GM19324 (cell line): ENCODE results near the gene CCS.
"Not testable (repeated sequence)": the region's sequence is repeated elsewhere in the genome, so short reads cannot be mapped to it uniquely, and the experiment has no call there.

ENCODE experiments used
- ATAC-seq: cut with Tn5 transposase; IDR thresholded peaks from one replicate; pipeline ENCODE4 v1.9.1; 2021; ENCODE audit warnings: mild to moderate bottlenecking, moderate library complexity; ENCODE audit not compliant: unreplicated experiment, low FRiP score

The CCS gene

GRCh38 chr11:66592457-66593302, at the start of gene CCS, which contains the start of gene CCDC87:
CCS (plus strand) TSS chr11:66593185; CDS start chr11:66593262, 77 bp downstream.
CCDC87 (minus strand) TSS chr11:66593063; CDS start chr11:66593015, 48 bp downstream.
- ATAC-seq = peak; percentile 96

GRCh38 chr11:66543263-66544107, 49.5 kb upstream of the CCS start:
- ATAC-seq = no peak

GRCh38 chr11:66544952-66545351, 48.0 kb upstream of the CCS start:
- not testable (repeated sequence) for ATAC-seq

GRCh38 chr11:66545701-66546367, 47.2 kb upstream of the CCS start, which contains the start of gene ZDHHC24:
ZDHHC24 (minus strand) TSS chr11:66546048; CDS start chr11:66546003, 45 bp downstream.
- ATAC-seq = peak; percentile 90

- no peak for ATAC-seq
Observed at GRCh38 chr11:66546368-66546965, 46.5 kb upstream of the CCS start, which contains the start of gene ACTN3. ACTN3 (plus strand) TSS chr11:66546903; CDS start chr11:66546938, 35 bp downstream.

- no peak for ATAC-seq
Observed at GRCh38 chr11:66546966-66547661, 45.9 kb upstream of the CCS start.

- ATAC-seq = no peak
Observed at GRCh38 chr11:66547662-66548009, 45.3 kb upstream of the CCS start.

GRCh38 chr11:66548041-66548440, 44.9 kb upstream of the CCS start:
- no peak for ATAC-seq

- ATAC-seq = no peak
Observed at GRCh38 chr11:66548774-66549630, 44.0 kb upstream of the CCS start.

GRCh38 chr11:66549696-66550095, 43.3 kb upstream of the CCS start:
- ATAC-seq = no peak

GRCh38 chr11:66550887-66551286, 42.1 kb upstream of the CCS start:
- ATAC-seq = no peak

GRCh38 chr11:66554602-66555001, 38.4 kb upstream of the CCS start:
- ATAC-seq = no peak

- ATAC-seq = no peak
Observed at GRCh38 chr11:66555416-66555815, 37.6 kb upstream of the CCS start.

- no peak for ATAC-seq
Observed at GRCh38 chr11:66556086-66556485, 36.9 kb upstream of the CCS start.

- no peak for ATAC-seq
Observed at GRCh38 chr11:66557733-66558326, 35.2 kb upstream of the CCS start.

GRCh38 chr11:66559142-66559865, 33.7 kb upstream of the CCS start:
- ATAC-seq = no peak

- ATAC-seq = no peak
Observed at GRCh38 chr11:66559866-66560676, 32.9 kb upstream of the CCS start.
